ENCODE data around the gene RXFP1.

DNA sequence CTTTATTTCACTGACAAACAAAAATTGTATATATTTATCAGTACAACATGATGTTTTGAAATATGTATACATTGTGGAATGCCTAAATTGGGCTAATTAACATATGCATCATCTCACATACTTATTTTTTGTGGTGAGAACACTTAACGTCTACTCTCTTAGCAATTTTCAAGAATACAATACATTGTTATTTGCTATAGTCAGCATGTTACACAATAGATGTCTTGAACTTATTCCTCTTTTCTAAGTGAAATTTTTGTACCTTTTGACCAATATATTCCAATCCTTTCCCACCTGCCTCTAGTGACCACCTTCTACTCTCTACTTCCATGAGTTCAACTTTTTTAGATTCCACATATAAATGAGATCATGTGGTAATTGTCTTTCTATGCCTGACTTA is 114.9 kb downstream of the RXFP1 start:
- TF ChIP-seq, protein P1, sequence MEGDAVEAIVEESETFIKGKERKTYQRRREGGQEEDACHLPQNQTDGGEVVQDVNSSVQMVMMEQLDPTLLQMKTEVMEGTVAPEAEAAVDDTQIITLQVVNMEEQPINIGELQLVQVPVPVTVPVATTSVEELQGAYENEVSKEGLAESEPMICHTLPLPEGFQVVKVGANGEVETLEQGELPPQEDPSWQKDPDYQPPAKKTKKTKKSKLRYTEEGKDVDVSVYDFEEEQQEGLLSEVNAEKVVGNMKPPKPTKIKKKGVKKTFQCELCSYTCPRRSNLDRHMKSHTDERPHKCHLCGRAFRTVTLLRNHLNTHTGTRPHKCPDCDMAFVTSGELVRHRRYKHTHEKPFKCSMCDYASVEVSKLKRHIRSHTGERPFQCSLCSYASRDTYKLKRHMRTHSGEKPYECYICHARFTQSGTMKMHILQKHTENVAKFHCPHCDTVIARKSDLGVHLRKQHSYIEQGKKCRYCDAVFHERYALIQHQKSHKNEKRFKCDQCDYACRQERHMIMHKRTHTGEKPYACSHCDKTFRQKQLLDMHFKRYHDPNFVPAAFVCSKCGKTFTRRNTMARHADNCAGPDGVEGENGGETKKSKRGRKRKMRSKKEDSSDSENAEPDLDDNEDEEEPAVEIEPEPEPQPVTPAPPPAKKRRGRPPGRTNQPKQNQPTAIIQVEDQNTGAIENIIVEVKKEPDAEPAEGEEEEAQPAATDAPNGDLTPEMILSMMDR (conservative IDR thresholded peaks at IDR 0.05 in 1 of 2, IDR thresholded peaks at IDR 0.05 in 1 of 2; ENCODE audit: extremely low read depth in 1 of 2, insufficient read depth in 1 of 2, low read depth in 1 of 2, low read length in 2 of 2), result no peak
- TF ChIP-seq EZH2 (IDR thresholded peaks at IDR 0.05; ENCODE audit: borderline replicate concordance, low read length), result no peak

Data from mammary epithelial cell (primary cell).